OCI-LY3 (cell line): Measurements from ENCODE around the gene ANKRD33.

Experiments used
- H2AFZ ChIP-seq: fragments of 200-600, 300-600 bp; shearing (Covaris generic); 2 replicates; pipeline ENCODE4 v1.6.0; 2014; ENCODE audit warnings: antibody characterized with exemption, low read depth, low read length
- H3K27ac ChIP-seq: fragments of 200-600, 300-600 bp; sonication (generic); 2 replicates; pipeline ENCODE4 v1.5.1; 2014; ENCODE audit warnings: mild to moderate bottlenecking, low read length, moderate library complexity, mixed read lengths
- H3K27me3 ChIP-seq: fragments of 200-600, 300-600 bp; sonication (generic); 2 replicates; pipeline ENCODE4 v1.6.1; 2014; ENCODE audit warnings: low read depth, low read length, mixed read lengths
- H3K36me3 ChIP-seq: fragments of 200-600, 300-600 bp; sonication (generic); replicated peaks from 2 replicates; pipeline ENCODE3; 2014; ENCODE audit warnings: low read depth, low read length, mixed read lengths
- H3K4me1 ChIP-seq: fragments of 300-600, 200-600 bp; sonication (generic); 2 replicates; pipeline ENCODE4 v1.6.1; 2014; ENCODE audit warnings: low read length, mixed read lengths
- H3K4me2 ChIP-seq: fragments of 200-600, 300-600 bp; sonication (generic); 2 replicates; pipeline ENCODE4 v1.6.1; 2014; ENCODE audit warnings: low read length, mixed read lengths
- H3K4me3 ChIP-seq: fragments of 300-600, 200-600 bp; sonication (generic); 2 replicates; pipeline ENCODE4 v1.5.1; 2014; ENCODE audit warnings: antibody characterized with exemption, mild to moderate bottlenecking, low read length, moderate library complexity
- H3K79me2 ChIP-seq: fragments of 300-600, 200-600 bp; shearing (Covaris generic); 2 replicates; pipeline ENCODE4 v1.6.1; 2014; ENCODE audit warnings: mild to moderate bottlenecking, low read length, mixed read lengths
- H3K9ac ChIP-seq: fragments of 300-600, 200-600 bp; shearing (Covaris generic); 2 replicates; pipeline ENCODE4 v1.6.0; 2014; ENCODE audit warnings: mild to moderate bottlenecking, low read length, moderate library complexity
- H3K9me3 ChIP-seq: fragments of 200-600, 300-600 bp; shearing (Covaris generic); 2 replicates; pipeline ENCODE4 v1.6.1; 2014; ENCODE audit warnings: low read length, mixed read lengths; ENCODE audit not compliant: insufficient read depth
- H4K20me1 ChIP-seq: fragments of 200-600, 300-600 bp; sonication (generic); 2 replicates; pipeline ENCODE4 v1.6.1; 2016; ENCODE audit warnings: low read length, mixed read lengths; ENCODE audit not compliant: insufficient read depth
- EZH2phosphoT487 ChIP-seq: fragments of 200-600 bp; shearing (Covaris generic); IDR thresholded peaks from 2 replicates; pipeline ENCODE4 v1.6.1; 2018; ENCODE audit warnings: antibody characterized with exemption, mixed run types, low read depth
- TF ChIP-seq, protein P1 (sequence below): fragments of 200-600, 300-600 bp; sonication (generic); IDR thresholded peaks from 2 replicates; pipeline ENCODE4 v1.5.1; 2014; ENCODE audit warnings: antibody characterized with exemption, low read length, low read depth

Gene ANKRD33

GRCh38 chr12:51865757-51866270, 22.1 kb upstream of the ANKRD33 start:
- no peaks in the 10 kb centered on the region for H3K9me3 ChIP-seq
- H3K27ac ChIP-seq, result no peak overlapping the region
- H4K20me1 ChIP-seq, result no peaks in the 10 kb centered on the region
- H3K79me2 ChIP-seq, result no peaks in the 10 kb centered on the region
- no peak overlapping the region for H3K4me2 ChIP-seq
- H3K4me3 ChIP-seq, result no peak overlapping the region
- H3K9ac ChIP-seq, result no peak overlapping the region
- H3K4me1 ChIP-seq, result no peaks in the 10 kb centered on the region
- TF ChIP-seq, protein P1, sequence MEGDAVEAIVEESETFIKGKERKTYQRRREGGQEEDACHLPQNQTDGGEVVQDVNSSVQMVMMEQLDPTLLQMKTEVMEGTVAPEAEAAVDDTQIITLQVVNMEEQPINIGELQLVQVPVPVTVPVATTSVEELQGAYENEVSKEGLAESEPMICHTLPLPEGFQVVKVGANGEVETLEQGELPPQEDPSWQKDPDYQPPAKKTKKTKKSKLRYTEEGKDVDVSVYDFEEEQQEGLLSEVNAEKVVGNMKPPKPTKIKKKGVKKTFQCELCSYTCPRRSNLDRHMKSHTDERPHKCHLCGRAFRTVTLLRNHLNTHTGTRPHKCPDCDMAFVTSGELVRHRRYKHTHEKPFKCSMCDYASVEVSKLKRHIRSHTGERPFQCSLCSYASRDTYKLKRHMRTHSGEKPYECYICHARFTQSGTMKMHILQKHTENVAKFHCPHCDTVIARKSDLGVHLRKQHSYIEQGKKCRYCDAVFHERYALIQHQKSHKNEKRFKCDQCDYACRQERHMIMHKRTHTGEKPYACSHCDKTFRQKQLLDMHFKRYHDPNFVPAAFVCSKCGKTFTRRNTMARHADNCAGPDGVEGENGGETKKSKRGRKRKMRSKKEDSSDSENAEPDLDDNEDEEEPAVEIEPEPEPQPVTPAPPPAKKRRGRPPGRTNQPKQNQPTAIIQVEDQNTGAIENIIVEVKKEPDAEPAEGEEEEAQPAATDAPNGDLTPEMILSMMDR, result no peak
- no peak for TF ChIP-seq EZH2phosphoT487
- H2AFZ ChIP-seq, result no peak overlapping the region
- H3K36me3 ChIP-seq, result no peaks in the 10 kb centered on the region
- H3K27me3 ChIP-seq, result peaks cover 22% of the 10 kb centered on the region

GRCh38 chr12:51866324-51866723, 21.6 kb upstream of the ANKRD33 start:
- Histone ChIP-seq H3K9ac (no peak overlapping the region), H3K27me3 (peaks cover 19% of the 10 kb centered on the region), H3K4me3 (no peak overlapping the region)

GRCh38 chr12:51866762-51867161, 21.1 kb upstream of the ANKRD33 start:
- no peaks in the 10 kb centered on the region for H3K9me3 ChIP-seq
- no peak overlapping the region for H3K27ac ChIP-seq
- no peak overlapping the region for H3K4me3 ChIP-seq
- TF ChIP-seq, protein P1, result no peak
- no peak overlapping the region for H3K4me2 ChIP-seq
- no peaks in the 10 kb centered on the region for H3K4me1 ChIP-seq
- H3K36me3 ChIP-seq, result no peaks in the 10 kb centered on the region
- H4K20me1 ChIP-seq, result no peaks in the 10 kb centered on the region
- H3K9ac ChIP-seq, result no peak overlapping the region
- no peak overlapping the region for H2AFZ ChIP-seq
- peaks cover 17% of the 10 kb centered on the region for H3K27me3 ChIP-seq
- no peaks in the 10 kb centered on the region for H3K79me2 ChIP-seq

More at GRCh38 chr12:51866324-51866723, 21.6 kb upstream of the ANKRD33 start:
- H3K4me2 ChIP-seq, result no peak overlapping the region
- H3K4me1 ChIP-seq, result no peaks in the 10 kb centered on the region
- no peak overlapping the region for H3K27ac ChIP-seq
- H3K9me3 ChIP-seq, result no peaks in the 10 kb centered on the region
- H4K20me1 ChIP-seq, result no peaks in the 10 kb centered on the region
- TF ChIP-seq, protein P1, result no peak
- TF ChIP-seq EZH2phosphoT487, result no peak
- no peaks in the 10 kb centered on the region for H3K79me2 ChIP-seq
- no peaks in the 10 kb centered on the region for H3K36me3 ChIP-seq
- no peak overlapping the region for H2AFZ ChIP-seq

DNA sequence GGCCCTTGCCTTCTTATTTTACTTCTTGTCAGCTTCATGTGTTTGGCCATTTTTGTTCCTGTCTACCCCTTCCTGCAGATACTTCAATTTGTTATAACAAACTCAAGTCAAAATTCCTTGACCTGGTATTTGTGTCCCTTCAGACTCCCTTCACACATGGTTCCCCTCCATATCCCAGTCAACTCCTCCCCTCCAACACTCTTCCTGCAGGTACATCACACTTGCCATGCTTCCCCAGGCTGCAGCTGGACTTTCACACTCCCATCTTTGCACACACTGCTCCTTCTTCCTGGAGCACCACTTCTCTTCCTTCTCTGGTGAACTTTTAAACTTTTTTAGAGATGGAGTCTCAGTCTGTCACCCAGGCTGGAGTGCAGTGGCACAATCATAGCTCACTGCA, 20.5 kb upstream of the ANKRD33 start:
- H4K20me1 ChIP-seq, result no peaks in the 10 kb centered on the region
- no peak overlapping the region for H3K4me2 ChIP-seq
- H3K36me3 ChIP-seq, result no peaks in the 10 kb centered on the region
- no peak overlapping the region for H3K4me3 ChIP-seq
- H3K27me3 ChIP-seq, result peaks cover 12% of the 10 kb centered on the region
- no peaks in the 10 kb centered on the region for H3K79me2 ChIP-seq
- no peaks in the 10 kb centered on the region for H3K4me1 ChIP-seq
- no peak for TF ChIP-seq EZH2phosphoT487
- TF ChIP-seq, protein P1, result no peak
- H2AFZ ChIP-seq, result no peak overlapping the region
- no peak overlapping the region for H3K27ac ChIP-seq
- no peak overlapping the region for H3K9ac ChIP-seq
- no peaks in the 10 kb centered on the region for H3K9me3 ChIP-seq
